ENCODE data around the gene MBOAT1. TPM values are rescaled to one million over a fixed set of nuclear protein-coding genes. Genes with fewer than 3 reads are reported as not detected.
"Not testable (repeated sequence)": the region's sequence is repeated elsewhere in the genome, so short reads cannot be mapped to it uniquely, and the experiment has no call there.

The MBOAT1 gene
- total RNA-seq, 1 donor from 2014 or later = 1.1 TPM

DNA sequence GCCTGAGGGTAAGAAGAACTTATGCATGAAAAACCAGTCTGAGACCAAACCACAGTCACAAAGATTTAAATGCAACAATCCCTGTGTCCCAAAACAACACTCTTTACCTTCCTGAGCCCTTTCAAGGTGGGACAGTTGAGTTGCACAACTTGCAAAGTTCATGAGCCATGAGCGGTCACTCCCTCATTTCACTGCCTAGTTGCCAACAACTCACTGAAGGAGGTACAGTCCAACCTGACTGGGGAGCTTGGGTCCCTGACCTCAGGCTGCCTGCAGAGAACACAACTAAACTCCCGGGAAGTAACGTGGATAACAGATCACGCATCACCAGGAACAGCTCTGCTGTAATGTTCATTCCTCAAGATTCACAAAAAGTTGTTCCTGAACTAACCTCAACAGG, 69.4 kb downstream of the MBOAT1 start:
- H3K9me3 Mint-ChIP-seq (ENCODE audit: low read depth) = no peaks in the 10 kb centered on the region
- H3K27ac Mint-ChIP-seq (ENCODE audit: unreplicated experiment) = no peak overlapping the region
- no peak for DNase-seq (ENCODE audit: low spot score)
- H3K27me3 Mint-ChIP-seq (ENCODE audit: low read depth) = no peaks in the 10 kb centered on the region
- H3K4me1 Mint-ChIP-seq (ENCODE audit: low read depth) = no peaks in the 10 kb centered on the region
- TF ChIP-seq, protein P1, sequence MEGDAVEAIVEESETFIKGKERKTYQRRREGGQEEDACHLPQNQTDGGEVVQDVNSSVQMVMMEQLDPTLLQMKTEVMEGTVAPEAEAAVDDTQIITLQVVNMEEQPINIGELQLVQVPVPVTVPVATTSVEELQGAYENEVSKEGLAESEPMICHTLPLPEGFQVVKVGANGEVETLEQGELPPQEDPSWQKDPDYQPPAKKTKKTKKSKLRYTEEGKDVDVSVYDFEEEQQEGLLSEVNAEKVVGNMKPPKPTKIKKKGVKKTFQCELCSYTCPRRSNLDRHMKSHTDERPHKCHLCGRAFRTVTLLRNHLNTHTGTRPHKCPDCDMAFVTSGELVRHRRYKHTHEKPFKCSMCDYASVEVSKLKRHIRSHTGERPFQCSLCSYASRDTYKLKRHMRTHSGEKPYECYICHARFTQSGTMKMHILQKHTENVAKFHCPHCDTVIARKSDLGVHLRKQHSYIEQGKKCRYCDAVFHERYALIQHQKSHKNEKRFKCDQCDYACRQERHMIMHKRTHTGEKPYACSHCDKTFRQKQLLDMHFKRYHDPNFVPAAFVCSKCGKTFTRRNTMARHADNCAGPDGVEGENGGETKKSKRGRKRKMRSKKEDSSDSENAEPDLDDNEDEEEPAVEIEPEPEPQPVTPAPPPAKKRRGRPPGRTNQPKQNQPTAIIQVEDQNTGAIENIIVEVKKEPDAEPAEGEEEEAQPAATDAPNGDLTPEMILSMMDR (IDR thresholded peaks at IDR 0.05) = no peak
- H3K36me3 Mint-ChIP-seq (ENCODE audit: low read depth) = no peaks in the 10 kb centered on the region
- H3K4me3 Mint-ChIP-seq (ENCODE audit: unreplicated experiment) = no peak overlapping the region

DNA sequence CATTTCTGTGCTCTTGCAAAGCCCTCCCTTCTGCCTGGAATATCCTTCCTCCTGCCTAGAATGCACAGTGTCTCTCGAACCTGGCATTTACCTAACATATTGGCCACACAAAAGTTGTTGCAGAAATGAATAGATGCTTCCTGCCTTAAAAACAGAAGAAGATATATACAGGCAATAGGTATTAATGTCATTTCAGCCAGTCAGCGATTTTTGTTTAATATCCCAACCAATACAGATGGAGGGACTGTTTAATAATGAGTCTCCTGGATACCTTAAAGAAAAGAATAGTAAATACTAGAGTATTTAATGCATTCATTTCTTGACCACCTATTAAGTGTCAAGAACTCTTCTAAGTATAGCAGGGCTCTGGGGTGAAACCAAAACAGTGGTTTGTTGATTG, 70.3 kb downstream of the MBOAT1 start:
- Mint-ChIP-seq H3K9me3 (ENCODE audit: low read depth) (no peaks in the 10 kb centered on the region), H3K4me3 (ENCODE audit: unreplicated experiment) (no peak overlapping the region), H3K27ac (ENCODE audit: unreplicated experiment) (no peak overlapping the region), H3K27me3 (ENCODE audit: low read depth) (no peaks in the 10 kb centered on the region), H3K4me1 (ENCODE audit: low read depth) (no peaks in the 10 kb centered on the region), H3K36me3 (ENCODE audit: low read depth) (no peaks in the 10 kb centered on the region)
- DNase-seq (ENCODE audit: low spot score) = no peak
- TF ChIP-seq, protein P1 (IDR thresholded peaks at IDR 0.05) = no peak

DNA sequence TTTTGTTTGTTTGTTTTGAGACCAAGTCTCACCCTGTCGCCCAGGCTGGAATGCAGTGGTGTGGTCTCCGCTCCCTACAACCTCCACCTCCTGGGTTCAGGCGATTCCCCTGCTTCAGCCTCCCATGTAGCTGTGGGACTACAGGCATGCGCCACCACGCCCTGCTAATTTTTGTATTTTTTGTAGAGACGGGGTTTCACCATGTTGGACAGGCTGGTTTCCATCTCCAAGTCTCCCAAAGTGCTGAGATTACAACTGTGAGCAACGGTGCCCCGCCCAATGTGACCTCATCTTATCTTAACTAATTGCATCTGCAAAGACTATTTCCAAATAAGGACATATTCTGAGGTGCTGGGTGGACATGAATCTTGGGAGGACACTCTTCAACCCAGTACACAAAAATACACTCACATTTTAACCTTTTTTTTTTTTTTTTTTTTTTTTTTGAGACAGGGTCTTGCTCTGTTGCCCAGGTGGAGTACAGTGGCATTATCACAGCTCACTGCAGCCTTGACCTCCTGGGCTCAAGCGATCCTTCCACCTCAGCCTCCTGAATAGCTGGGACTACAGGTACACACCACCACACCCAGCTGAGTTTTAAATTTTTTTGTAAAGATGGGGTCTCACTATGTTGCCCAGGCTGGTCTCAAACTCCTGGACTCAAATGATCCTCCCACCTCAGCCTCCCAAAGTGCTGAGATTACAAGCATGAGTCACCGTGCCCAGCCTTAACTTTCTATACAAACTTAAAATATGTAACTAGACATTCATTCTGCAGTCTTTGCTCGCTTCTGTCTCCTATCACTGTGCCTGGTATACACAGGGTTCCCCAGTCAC, 72.9 kb downstream of the MBOAT1 start:
- not testable (repeated sequence) for H3K4me1 Mint-ChIP-seq (ENCODE audit: low read depth); H3K27me3 Mint-ChIP-seq (ENCODE audit: low read depth); DNase-seq (ENCODE audit: low spot score); H3K4me3 Mint-ChIP-seq (ENCODE audit: unreplicated experiment); H3K9me3 Mint-ChIP-seq (ENCODE audit: low read depth); H3K27ac Mint-ChIP-seq (ENCODE audit: unreplicated experiment); H3K36me3 Mint-ChIP-seq (ENCODE audit: low read depth)

DNA sequence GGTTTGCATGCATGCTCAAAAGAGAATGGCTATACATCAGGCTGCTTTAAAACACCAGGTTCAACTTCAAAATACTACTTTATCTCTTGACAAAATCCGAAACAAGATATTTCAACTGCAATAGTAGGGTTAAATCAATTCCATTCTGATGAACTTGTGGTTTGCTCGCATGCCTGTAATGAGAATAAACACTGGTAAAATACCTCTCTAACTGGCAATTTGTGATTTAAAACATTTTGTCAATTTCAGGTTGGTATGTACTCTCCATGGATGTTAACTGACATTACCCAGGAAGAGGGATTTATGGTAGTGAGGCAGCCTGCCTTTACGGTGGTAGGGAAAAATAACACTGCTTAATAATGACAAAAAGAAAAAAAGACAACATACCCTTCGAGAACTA, 74.4 kb downstream of the MBOAT1 start:
- Mint-ChIP-seq H3K4me3 (ENCODE audit: unreplicated experiment) (no peak overlapping the region), H3K27me3 (ENCODE audit: low read depth) (no peaks in the 10 kb centered on the region), H3K36me3 (ENCODE audit: low read depth) (peaks cover 1% of the 10 kb centered on the region), H3K9me3 (ENCODE audit: low read depth) (no peaks in the 10 kb centered on the region), H3K27ac (ENCODE audit: unreplicated experiment) (no peak overlapping the region), H3K4me1 (ENCODE audit: low read depth) (no peaks in the 10 kb centered on the region)
- no peak for DNase-seq (ENCODE audit: low spot score)
- TF ChIP-seq, protein P1 (IDR thresholded peaks at IDR 0.05) = no peak

DNA sequence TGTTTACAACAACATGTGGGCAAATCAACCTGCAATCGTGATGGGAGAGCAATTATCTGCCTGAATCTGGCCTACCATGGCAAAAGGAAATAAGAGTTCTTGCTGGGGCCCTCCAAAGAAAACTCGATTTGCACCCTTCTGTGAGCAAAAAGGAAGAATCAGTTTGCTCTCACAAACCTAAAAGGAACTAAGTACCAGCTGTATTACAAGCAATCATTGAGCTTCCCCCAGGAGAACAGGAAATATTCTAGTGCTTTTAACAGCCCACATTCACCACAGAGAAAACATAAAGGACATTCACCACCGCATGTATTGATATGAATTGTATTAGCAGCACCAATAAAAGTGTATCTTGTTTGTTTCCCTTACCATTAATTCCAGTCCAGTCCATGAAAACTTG, 75.0 kb downstream of the MBOAT1 start:
- Mint-ChIP-seq H3K9me3 (ENCODE audit: low read depth) (no peaks in the 10 kb centered on the region), H3K36me3 (ENCODE audit: low read depth) (peaks cover 1% of the 10 kb centered on the region), H3K27ac (ENCODE audit: unreplicated experiment) (no peak overlapping the region), H3K27me3 (ENCODE audit: low read depth) (no peaks in the 10 kb centered on the region), H3K4me3 (ENCODE audit: unreplicated experiment) (no peak overlapping the region), H3K4me1 (ENCODE audit: low read depth) (no peaks in the 10 kb centered on the region)
- no peak for DNase-seq (ENCODE audit: low spot score)
- TF ChIP-seq, protein P1 (IDR thresholded peaks at IDR 0.05) = no peak
